Stomach (tissue), 9 donors: ENCODE data around the gene F5. TPM values are rescaled to one million over a fixed set of nuclear protein-coding genes. Genes with fewer than 3 reads are reported as not detected.
A peak's percentile ranks its signal among the peaks of the same experiment; 100 is the strongest.

Experiments
- DNase-seq, 2 donors: peaks; one replicate each; pipeline versions ENCODE4 v3.0.0 to v3.0.0-alpha.2; 2013 to 2019
- H3K27ac ChIP-seq, 5 donors: fragments of 200-600 bp in 4 of 5; sonication (generic) in 4 of 5; one replicate each; pipeline ENCODE4 v1.5.1; 2013 to 2019; ENCODE audit warnings: mild to moderate bottlenecking in 1 of 5, moderate library complexity in 1 of 5
- H3K27me3 ChIP-seq, 3 donors: fragments of 200-600 bp; sonication (generic); one replicate each; pipeline ENCODE4 v1.5.1; 2017 to 2019; ENCODE audit warnings: mixed run types in 1 of 3
- H3K36me3 ChIP-seq, 4 donors: fragments of 200-600 bp; sonication (generic); 1 replicate in 3 of 4; 2 replicates in 1 of 4; pipeline ENCODE4 v1.5.1; 2016 to 2019
- H3K4me1 ChIP-seq, 4 donors: fragments of 200-600 bp; sonication (generic); one replicate each; pipeline ENCODE4 v1.5.1; 2016 to 2019
- H3K4me3 ChIP-seq, 4 donors: fragments of 200-600 bp; sonication (generic) in 3 of 4; one replicate each; pipeline ENCODE4 v1.5.1; 2016 to 2019; ENCODE audit warnings: mild to moderate bottlenecking in 1 of 4
- H3K9me3 ChIP-seq, 4 donors: fragments of 200-600 bp; sonication (generic); one replicate each; pipeline ENCODE4 v1.5.1; 2016 to 2019
- EP300 ChIP-seq: sonication (generic); formaldehyde crosslinking; IDR thresholded peaks from one replicate; pipeline ENCODE4 v1.6.1; 2017; ENCODE audit warnings: antibody characterized with exemption
- POLR2A ChIP-seq, 4 donors: fragments of 450-650 bp; IDR thresholded peaks; one replicate each; pipeline ENCODE4 v1.6.1; 2016; ENCODE audit warnings: antibody characterized with exemption in 4 of 4, control low read depth in 2 of 4, mild to moderate bottlenecking in 1 of 4, moderate library complexity in 1 of 4
- POLR2AphosphoS5 ChIP-seq, 3 donors: sonication (generic); formaldehyde crosslinking; IDR thresholded peaks; one replicate each; pipeline ENCODE4 v1.6.1; 2016; ENCODE audit warnings: antibody characterized with exemption in 3 of 3
- WGBS, 5 donors: extraction: QIAGEN DNeasy Blood & Tissue Kit in 3 of 5; methylation state at CpG; one replicate each; pipeline versions ENCODE4 v1.1.5 to v1.1.7; 2013 to 2018; 5-methylcytosine and 5-hydroxymethylcytosine counted together
- intact Hi-C: fragments of 100-400 bp; cut with DNase I; formaldehyde crosslinking; loops from one replicate; pipeline ENCODE4 v1.15.1; 2023; ENCODE audit warnings: low total_unique reads
- polyA plus RNA-seq, 3 donors: library from polyadenylated mRNA; stranded (reverse); fragments of 200-250 nt; gene quantifications; one replicate each; pipeline ENCODE4 v1.2.3, GENCODE V29; 2013
- total RNA-seq, 5 donors: library from RNA; depleted of rRNA; stranded (reverse); fragments of >200 nt; gene quantifications; one replicate each; pipeline versions ENCODE4 v1.1.0 to v1.2.3, GENCODE V29; 2014 to 2016
- TF ChIP-seq, protein P1 (sequence below), 7 experiments: fragments of 450-650 bp in 4 of 7; fragments of 200-600 bp in 3 of 7; sonication (generic) in 3 of 7; IDR thresholded peaks; one replicate each; pipeline ENCODE4 v1.5.1; 2016 to 2019; ENCODE audit warnings: antibody characterized with exemption in 7 of 7, control low read depth in 2 of 7, mild to moderate bottlenecking in 1 of 7
- donor health status: healthy with polysubstance abuse.
- donor health status: Bipolar disorder and iron deficiency.
- donor health status: healthy.

The F5 gene
- total and polyA plus RNA-seq, 8 donors = 0.06 to 4.8 (median 1.0) TPM; not detected in 2

DNA sequence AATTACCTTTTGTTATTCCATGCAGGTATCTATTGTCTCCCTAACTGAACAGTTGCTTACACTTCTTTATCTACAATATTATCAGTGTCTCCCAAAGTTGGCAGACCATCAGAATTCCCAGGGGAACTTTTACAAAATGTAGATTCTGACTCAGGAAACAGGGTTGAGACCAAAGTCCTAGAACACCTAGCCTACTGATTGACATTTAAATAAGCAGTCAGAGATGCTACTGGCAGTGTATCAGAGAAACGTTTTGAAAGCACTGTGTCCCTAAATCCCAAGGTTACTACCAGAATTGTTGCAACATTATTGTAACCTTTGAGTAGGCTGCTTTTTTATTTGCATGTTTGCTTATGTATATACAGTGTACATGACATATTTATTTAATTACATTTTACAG lies 1.8 kb upstream of the F5 start:
- peaks cover 0 to 8% (median 0%) of the 10 kb centered on the region in 3 donors for H3K27me3 ChIP-seq
- no peak for DNase-seq
- H3K27ac ChIP-seq = no peak overlapping the region
- WGBS, 5 donors = 5 to 20% (median 12%) methylated on average over 1 of the region's 1 CpG
- intact Hi-C loops = no loop called here
- H3K4me1 ChIP-seq = peaks cover 8 to 14% (median 10%) of the 10 kb centered on the region in 4 donors
- TF ChIP-seq POLR2AphosphoS5 (IDR thresholded peaks at IDR 0.05) = no peak
- H3K9me3 ChIP-seq = no peaks in the 10 kb centered on the region
- no peak overlapping the region for H3K4me3 ChIP-seq
- H3K36me3 ChIP-seq = no peaks in the 10 kb centered on the region

DNA sequence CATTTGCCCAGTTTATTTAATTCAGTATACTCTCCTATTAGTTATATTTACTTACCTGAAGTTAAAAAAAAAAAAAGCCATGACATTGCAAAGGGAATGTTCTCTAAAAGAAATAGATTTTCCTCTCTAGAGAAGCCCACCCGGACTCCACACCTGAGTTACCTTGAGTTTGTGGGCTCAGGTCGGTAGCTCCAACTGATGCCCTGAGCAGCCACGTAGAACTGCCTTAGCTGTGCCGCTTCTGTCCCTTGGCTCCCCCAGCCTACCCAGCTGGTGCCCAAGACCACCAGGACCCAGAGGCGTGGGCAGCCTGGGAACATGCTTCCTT lies 250 bp downstream of the F5 start:
- H3K36me3 ChIP-seq = no peaks in the 10 kb centered on the region
- no peaks in the 10 kb centered on the region for H3K9me3 ChIP-seq
- TF ChIP-seq, protein P1, sequence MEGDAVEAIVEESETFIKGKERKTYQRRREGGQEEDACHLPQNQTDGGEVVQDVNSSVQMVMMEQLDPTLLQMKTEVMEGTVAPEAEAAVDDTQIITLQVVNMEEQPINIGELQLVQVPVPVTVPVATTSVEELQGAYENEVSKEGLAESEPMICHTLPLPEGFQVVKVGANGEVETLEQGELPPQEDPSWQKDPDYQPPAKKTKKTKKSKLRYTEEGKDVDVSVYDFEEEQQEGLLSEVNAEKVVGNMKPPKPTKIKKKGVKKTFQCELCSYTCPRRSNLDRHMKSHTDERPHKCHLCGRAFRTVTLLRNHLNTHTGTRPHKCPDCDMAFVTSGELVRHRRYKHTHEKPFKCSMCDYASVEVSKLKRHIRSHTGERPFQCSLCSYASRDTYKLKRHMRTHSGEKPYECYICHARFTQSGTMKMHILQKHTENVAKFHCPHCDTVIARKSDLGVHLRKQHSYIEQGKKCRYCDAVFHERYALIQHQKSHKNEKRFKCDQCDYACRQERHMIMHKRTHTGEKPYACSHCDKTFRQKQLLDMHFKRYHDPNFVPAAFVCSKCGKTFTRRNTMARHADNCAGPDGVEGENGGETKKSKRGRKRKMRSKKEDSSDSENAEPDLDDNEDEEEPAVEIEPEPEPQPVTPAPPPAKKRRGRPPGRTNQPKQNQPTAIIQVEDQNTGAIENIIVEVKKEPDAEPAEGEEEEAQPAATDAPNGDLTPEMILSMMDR (IDR thresholded peaks at IDR 0.05) = no peak
- TF ChIP-seq EP300 (no peak), POLR2A (IDR thresholded peaks at IDR 0.05) (no peak), POLR2AphosphoS5 (IDR thresholded peaks at IDR 0.05) (no peak)
- WGBS, 5 donors = 15 to 25% (median 20%) methylated on average over 5 of the region's 5 CpGs
- intact Hi-C loops = no loop called here
- H3K4me3 ChIP-seq = peak overlapping the region; percentile 3 to 27 (median 15)
- H3K27me3 ChIP-seq = peaks cover 0 to 11% (median 0%) of the 10 kb centered on the region in 3 donors
- peaks cover 8 to 14% (median 10%) of the 10 kb centered on the region in 4 donors for H3K4me1 ChIP-seq
- peak overlapping the region in 1 of 5 donors; percentile 41 for H3K27ac ChIP-seq
- no peak for DNase-seq

DNA sequence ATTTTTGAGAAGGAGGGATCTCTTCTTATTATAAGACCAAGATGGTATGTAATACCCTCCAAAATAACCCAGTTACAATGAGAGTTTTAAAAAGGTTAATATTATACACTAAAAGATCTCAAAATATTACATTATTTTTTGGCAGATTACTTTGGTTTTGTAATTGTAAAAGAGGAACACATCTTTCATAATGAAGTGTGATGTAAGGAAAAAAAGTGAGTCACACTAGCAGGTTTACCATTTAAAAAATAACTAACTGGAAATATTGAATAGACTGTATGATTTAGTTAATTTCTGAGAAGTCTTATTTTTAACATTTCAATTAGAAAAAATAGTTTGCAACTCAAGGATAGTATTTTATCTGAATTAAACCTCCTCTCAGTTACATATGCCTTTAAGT lies 1.1 kb downstream of the F5 start:
- TF ChIP-seq, protein P1 (IDR thresholded peaks at IDR 0.05) = no peak
- TF ChIP-seq EP300 = no peak
- Histone ChIP-seq H3K4me1 (peaks cover 8 to 14% (median 10%) of the 10 kb centered on the region in 4 donors), H3K27me3 (peaks cover 0 to 11% (median 0%) of the 10 kb centered on the region in 3 donors), H3K27ac (no peak overlapping the region), H3K9me3 (no peaks in the 10 kb centered on the region), H3K4me3 (no peak overlapping the region), H3K36me3 (no peaks in the 10 kb centered on the region)
- DNase-seq = no peak
- intact Hi-C loops = no loop called here

DNA sequence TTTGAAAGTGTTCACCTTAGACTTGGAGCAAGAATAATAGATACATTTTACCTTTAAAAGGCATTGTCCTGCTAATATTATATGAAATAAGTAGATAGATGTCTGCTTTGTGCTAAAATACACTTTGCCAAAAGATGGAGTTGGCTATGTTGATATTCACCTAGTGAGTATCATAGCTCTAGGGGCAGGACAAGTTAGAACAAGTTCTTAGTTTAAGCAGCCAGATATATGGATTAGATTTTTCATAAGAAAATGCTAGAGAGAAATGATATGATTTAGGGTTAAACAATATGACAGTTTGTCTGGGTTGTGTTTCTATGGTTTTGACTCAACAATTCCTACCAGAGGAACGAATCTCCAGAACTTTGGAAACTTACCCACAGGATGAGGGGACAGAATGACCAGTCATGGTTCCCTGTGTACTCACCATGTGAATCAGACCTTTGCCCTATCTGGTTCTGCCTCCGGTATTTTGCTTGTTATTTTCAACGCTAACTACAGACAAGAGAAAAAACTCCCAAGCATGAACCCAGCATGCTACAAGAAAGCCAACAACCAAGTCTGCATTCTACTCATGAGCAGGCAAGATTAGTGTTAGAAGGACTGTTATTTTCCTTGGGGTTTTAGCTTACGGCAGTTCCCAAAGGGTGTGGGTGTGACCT lies 1.7 kb downstream of the F5 start:
- intact Hi-C loops = no loop called here

More for the DNA sequence above, 1.7 kb downstream of the F5 start:
- TF ChIP-seq POLR2A (IDR thresholded peaks at IDR 0.05) = no peak
- no peak for TF ChIP-seq EP300
- TF ChIP-seq, protein P1 (IDR thresholded peaks at IDR 0.05) = no peak
- TF ChIP-seq POLR2AphosphoS5 (IDR thresholded peaks at IDR 0.05) = no peak
- Histone ChIP-seq H3K27me3 (peaks cover 0 to 11% (median 0%) of the 10 kb centered on the region in 3 donors), H3K9me3 (no peaks in the 10 kb centered on the region), H3K27ac (no peak overlapping the region), H3K4me1 (peaks cover 8 to 14% (median 10%) of the 10 kb centered on the region in 4 donors), H3K36me3 (no peaks in the 10 kb centered on the region), H3K4me3 (no peak overlapping the region)
- DNase-seq = no peak
- WGBS, 5 donors = 38 to 58% (median 39%) methylated on average over 4 of the region's 4 CpGs
